IMR-90 (cell line): ENCODE data around the gene FBXW4. TPM values are rescaled to one million over a fixed set of nuclear protein-coding genes. Genes with fewer than 3 reads are reported as not detected.

Experiments used
- ATAC-seq: fragments of 200-7000 bp; cut with Tn5 transposase; 2 replicates; pipeline ENCODE4 v1.9.1; 2020; ENCODE audit warnings: low read depth, mild to moderate bottlenecking, moderate library complexity
- BruUV-seq: library from RNA; stranded (reverse); fragments of 400-500 nt; replicated peaks from 2 replicates; lab custom pipeline; 2021; lab: Mats Ljungman, UMichigan
- CTCF ChIA-PET: fragments of 300-600 bp; formaldehyde crosslinking; extraction: SDS; loops from one replicate; lab custom pipeline; 2021; ENCODE audit warnings: antibody characterized with exemption; lab: Yijun Ruan, JAX
- POLR2A ChIA-PET: fragments of 300-600 bp; sonication (Branson Sonifier 250); formaldehyde crosslinking; loops from one replicate; lab custom pipeline; 2022; ENCODE audit warnings: antibody characterized with exemption; ENCODE audit not compliant: unreplicated experiment; lab: Charles Lee
- DNase-seq: peaks from one replicate; pipeline ENCODE4 v3.0.0; 2013
- H2AFZ ChIP-seq: replicated peaks from 2 replicates; pipeline ENCODE3; 2013; ENCODE audit warnings: low read length, mild to moderate bottlenecking; ENCODE audit not compliant: poor library complexity
- H2AK5ac ChIP-seq: 2 replicates; pipeline ENCODE4 v1.6.1; 2013; ENCODE audit warnings: low read depth, low read length, inconsistent platforms
- H2AK9ac ChIP-seq: replicated peaks from 2 replicates; pipeline ENCODE3; 2013; ENCODE audit warnings: mild to moderate bottlenecking, low read depth, low read length, moderate library complexity; ENCODE audit not compliant: poor library complexity
- H2BK120ac ChIP-seq: 2 replicates; pipeline ENCODE4 v1.6.1; 2013; ENCODE audit warnings: low read depth, low read length, inconsistent platforms
- H2BK15ac ChIP-seq: 3 replicates; pipeline ENCODE4 v1.6.1; 2013; ENCODE audit warnings: low read depth, low read length, inconsistent platforms
- H2BK20ac ChIP-seq: 2 replicates; pipeline ENCODE4 v1.6.1; 2013; ENCODE audit warnings: low read depth, mild to moderate bottlenecking, inconsistent platforms, low read length, moderate library complexity
- H2BK5ac ChIP-seq: 2 replicates; pipeline ENCODE4 v1.6.1; 2013; ENCODE audit warnings: mild to moderate bottlenecking, low read depth, low read length, inconsistent platforms; ENCODE audit not compliant: poor library complexity, severe bottlenecking
- H3K14ac ChIP-seq: replicated peaks from 2 replicates; pipeline ENCODE4 v1.6.1; 2013; ENCODE audit warnings: low read depth, low read length, inconsistent platforms
- H3K18ac ChIP-seq: 2 replicates; pipeline ENCODE4 v1.6.1; 2013; ENCODE audit warnings: low read depth, low read length, control low read depth
- H3K23ac ChIP-seq: 2 replicates; pipeline ENCODE4 v1.6.1; 2013; ENCODE audit warnings: low read depth, low read length, inconsistent platforms
- H3K27ac ChIP-seq: 2 replicates; pipeline ENCODE4 v1.5.1; 2013; ENCODE audit warnings: mild to moderate bottlenecking, control low read depth, low read length; ENCODE audit not compliant: insufficient read depth
- H3K27me3 ChIP-seq: 2 replicates; pipeline ENCODE4 v1.6.1; 2013; ENCODE audit warnings: low read length; ENCODE audit not compliant: control insufficient read depth, insufficient read depth
- H3K36me3 ChIP-seq: 2 replicates; pipeline ENCODE4 v1.6.1; 2013; ENCODE audit warnings: low read length, mixed read lengths; ENCODE audit not compliant: control insufficient read depth, insufficient read depth
- H3K4ac ChIP-seq: 2 replicates; pipeline ENCODE4 v1.6.1; 2013; ENCODE audit warnings: low read depth, low read length, inconsistent platforms
- H3K4me1 ChIP-seq: 2 replicates; pipeline ENCODE4 v1.6.1; 2013; ENCODE audit warnings: low read length, mixed read lengths; ENCODE audit not compliant: control insufficient read depth, insufficient read depth
- H3K4me2 ChIP-seq: 2 replicates; pipeline ENCODE4 v1.6.1; 2013; ENCODE audit warnings: low read depth, mild to moderate bottlenecking, control low read depth, low read length, moderate library complexity
- H3K4me3 ChIP-seq: 2 replicates; pipeline ENCODE4 v1.5.1; 2013; ENCODE audit warnings: low read depth, mild to moderate bottlenecking, control low read depth, low read length, moderate library complexity; ENCODE audit not compliant: insufficient read depth
- H3K56ac ChIP-seq: 2 replicates; pipeline ENCODE4 v1.6.1; 2013; ENCODE audit warnings: low read length, inconsistent platforms; ENCODE audit not compliant: insufficient read depth; ENCODE audit errors: extremely low read depth
- H3K79me1 ChIP-seq, 2 experiments: 2 replicates each; pipeline ENCODE4 v1.6.1; 2013; ENCODE audit warnings: low read length in 2 of 2, inconsistent platforms in 1 of 2, low read depth in 1 of 2
- H3K9ac ChIP-seq: 2 replicates; pipeline ENCODE4 v1.6.1; 2013; ENCODE audit warnings: low read depth, low read length, control low read depth
- H3K9me1 ChIP-seq: 2 replicates; pipeline ENCODE4 v1.6.1; 2013; ENCODE audit warnings: low read length, inconsistent platforms; ENCODE audit not compliant: insufficient read depth
- H3K9me3 ChIP-seq: 2 replicates; pipeline ENCODE4 v1.6.1; 2013; ENCODE audit warnings: low read length; ENCODE audit not compliant: control insufficient read depth, insufficient read depth
- H4K20me1 ChIP-seq: 2 replicates; pipeline ENCODE4 v1.6.1; 2013; ENCODE audit warnings: low read length, inconsistent platforms; ENCODE audit not compliant: insufficient read depth
- H4K5ac ChIP-seq: 2 replicates; pipeline ENCODE4 v1.6.1; 2013; ENCODE audit warnings: mild to moderate bottlenecking, low read depth, low read length, control low read depth
- H4K8ac ChIP-seq, 2 experiments: 2 replicates each; pipeline ENCODE4 v1.6.1; 2013; ENCODE audit warnings: low read depth in 2 of 2, low read length in 2 of 2, control low read depth in 1 of 2, inconsistent platforms in 1 of 2
- H4K91ac ChIP-seq: 2 replicates; pipeline ENCODE4 v1.6.1; 2013; ENCODE audit warnings: low read depth, low read length, inconsistent platforms; ENCODE audit not compliant: insufficient read depth
- FOS ChIP-seq: fragments of 150-350 bp; IDR thresholded peaks from 2 replicates; pipeline ENCODE4 v1.6.1; 2016; ENCODE audit warnings: low read depth, low read length
- MAZ ChIP-seq: IDR thresholded peaks from 2 replicates; pipeline ENCODE4 v1.6.1; 2012; ENCODE audit warnings: low read depth, mild to moderate bottlenecking, low read length, improper control_type of control experiment, moderate library complexity, borderline replicate concordance
- WGBS, 2 experiments: methylation state at CpG; one replicate each; pipeline versions ENCODE4 v1.1.5 to v1.1.7; 2013; ENCODE audit warnings: missing lambda C conversion rate in 2 of 2; ENCODE audit not compliant: insufficient read length in 1 of 2; ENCODE audit errors: extremely low coverage in 2 of 2; 5-methylcytosine and 5-hydroxymethylcytosine counted together
- dilution Hi-C: fragments of 300-500 bp; cut with HindIII; formaldehyde crosslinking; loops from one replicate; pipeline ENCODE4 v1.14.3; 2018; ENCODE audit warnings: low sequenced_read_pairs; ENCODE audit not compliant: unreplicated experiment
- in situ Hi-C: fragments of 300-500 bp; cut with MboI; formaldehyde crosslinking; loops from 3 replicates; pipeline ENCODE4 v1.14.3; 2019; ENCODE audit warnings: low sequenced_read_pairs, inconsistent platforms, mixed read lengths
- intact Hi-C: fragments of 100-400 bp; cut with micrococcal nuclease; formaldehyde crosslinking; loops from 2 replicates; pipeline ENCODE4 v1.10.0; 2022
- polyA plus RNA-seq, 3 experiments: library from polyadenylated mRNA; depleted of rRNA; stranded (reverse); fragments of >200 nt; gene quantifications; 2 replicates each; pipeline ENCODE4 v1.2.3, GENCODE V29; 2012; ENCODE audit warnings: low replicate concordance in 1 of 3
- total RNA-seq: library from RNA; depleted of rRNA; stranded (reverse); fragments of >200 nt; gene quantifications from 2 replicates; pipeline ENCODE4 v1.2.3, GENCODE V29; 2012

The FBXW4 gene
- total and polyA plus RNA-seq, 2 of the 4 experiments (the other 2 are of a cell fraction) = 19.3 to 26.7 TPM

- intact Hi-C loops = no loop called here
- CTCF ChIA-PET = interaction anchor here (1.0 kb wide), 1 partner anchor 9 kb away, joined by 3 read pairs; no protein-coding TSS in a partner anchor
- Histone ChIP-seq H2BK20ac (no peak overlapping the region), H3K79me1 (no peaks in the 10 kb centered on the region), H4K5ac (no peak overlapping the region), H3K9me1 (no peaks in the 10 kb centered on the region), H3K36me3 (no peaks in the 10 kb centered on the region), H3K14ac (no peak overlapping the region), H2BK5ac (no peak overlapping the region), H2BK120ac (no peak overlapping the region), H2AK5ac (no peak overlapping the region), H2AFZ (no peak overlapping the region), H3K56ac (no peak overlapping the region), H3K18ac (no peak overlapping the region), H3K27ac (no peak overlapping the region), H3K27me3 (peaks cover 5% of the 10 kb centered on the region; the same call in 1 of the 2 replicates), H3K23ac (no peak overlapping the region), H3K9me3 (no peaks in the 10 kb centered on the region), H4K8ac (no peak overlapping the region), H3K4ac (no peak overlapping the region), H2BK15ac (no peak overlapping the region), H3K4me1 (peaks cover 6% of the 10 kb centered on the region), H3K4me3 (no peak overlapping the region), H4K20me1 (no peaks in the 10 kb centered on the region), H3K4me2 (peak overlapping the region; percentile 31), H2AK9ac (no peak overlapping the region), H3K9ac (no peak overlapping the region), H4K91ac (no peak overlapping the region)
- peak; percentile 66 for DNase-seq
- dilution Hi-C loops = no loop called here
- WGBS, 2 experiments = no CpG with 5 or more reads among the region's 9 CpGs
- no TSS peak for BruUV-seq
- POLR2A ChIA-PET = no interaction called here
- peak; percentile 76 for TF ChIP-seq FOS
- TF ChIP-seq MAZ = no peak
- ATAC-seq = peak; percentile 82
- in situ Hi-C loops = no loop called here
Observed at GRCh38 chr10:101709359-101710058, 14.5 kb upstream of the FBXW4 start.
